Ovary (tissue), 3 donors: ENCODE measurements around the gene FBXL16.

Source experiments
- CTCF ChIP-seq, 3 donors: fragments of 450-650 bp in 2 of 3; fragments of 200-600 bp in 1 of 3; IDR thresholded peaks; one replicate each; pipeline versions ENCODE4 v1.5.1 to v1.8.0; 2016 to 2022; ENCODE audit warnings: antibody characterized with exemption in 3 of 3, mild to moderate bottlenecking in 1 of 3
- EP300 ChIP-seq: sonication (generic); formaldehyde crosslinking; IDR thresholded peaks from one replicate; pipeline ENCODE4 v1.6.1; 2017; ENCODE audit warnings: antibody characterized with exemption
- POLR2A ChIP-seq: fragments of 450-650 bp; IDR thresholded peaks from one replicate; pipeline ENCODE4 v1.6.1; 2017; ENCODE audit warnings: antibody characterized with exemption, mild to moderate bottlenecking, moderate library complexity
- donor health status: DM: no; HTN: no; CAD: no.

- no peak for TF ChIP-seq CTCF (IDR thresholded peaks at IDR 0.05)
- TF ChIP-seq POLR2A = no peak
- no peak for TF ChIP-seq EP300
These were observed 38.4 kb downstream of the FBXL16 start for GRCh38 chr16:667113-667779.
